Erythroblast (primary cell): ENCODE measurements around the gene BCAN.
A peak's percentile ranks its signal among the peaks of the same experiment; 100 is the strongest.

Source experiments
- DNase-seq, 2 experiments: peaks; one replicate each; lab custom pipeline; 2025; lab: John Stamatoyannopoulos, UW
- GATA1 ChIP-seq: IDR thresholded peaks from 2 replicates; pipeline ENCODE4 v1.6.1; 2011; ENCODE audit warnings: low read depth, mild to moderate bottlenecking, control low read depth, low read length, moderate library complexity
- POLR2A ChIP-seq: IDR thresholded peaks from 2 replicates; pipeline ENCODE4 v1.6.1; 2011; ENCODE audit warnings: mild to moderate bottlenecking, low read length

Gene BCAN

GRCh38 chr1:156691665-156692440 lies 49.9 kb downstream of the BCAN start:
- no peak for DNase-seq
- TF ChIP-seq GATA1 (no peak), POLR2A (no peak)

GRCh38 chr1:156692441-156692924 lies 50.6 kb downstream of the BCAN start:
- TF ChIP-seq POLR2A = no peak
- no peak for TF ChIP-seq GATA1
- DNase-seq = no peak

GRCh38 chr1:156692925-156693847 lies 51.3 kb downstream of the BCAN start:
- DNase-seq = peak; percentile 35 to 50
- TF ChIP-seq POLR2A (no peak), GATA1 (no peak)

- DNase-seq = peak; percentile 32 to 56
- TF ChIP-seq GATA1 = no peak
Observed at GRCh38 chr1:156693848-156694689, 52.2 kb downstream of the BCAN start.

GRCh38 chr1:156694690-156694962 lies 52.7 kb downstream of the BCAN start:
- DNase-seq = no peak

GRCh38 chr1:156696755-156697154 lies 54.8 kb downstream of the BCAN start:
- no peak for DNase-seq
- TF ChIP-seq POLR2A = no peak
- TF ChIP-seq GATA1 = no peak

More at GRCh38 chr1:156694690-156694962, 52.7 kb downstream of the BCAN start:
- TF ChIP-seq GATA1 (no peak), POLR2A (no peak)

- TF ChIP-seq POLR2A (no peak), GATA1 (no peak)
Observed at GRCh38 chr1:156697481-156697880, 55.6 kb downstream of the BCAN start.

GRCh38 chr1:156698995-156699394 lies 57.1 kb downstream of the BCAN start:
- no peak for TF ChIP-seq GATA1
- no peak for TF ChIP-seq POLR2A
- DNase-seq = no peak

More at GRCh38 chr1:156697481-156697880, 55.6 kb downstream of the BCAN start:
- DNase-seq = no peak

GRCh38 chr1:156700736-156701531 lies 59.0 kb downstream of the BCAN start:
- DNase-seq = no peak
- TF ChIP-seq GATA1 = no peak
- no peak for TF ChIP-seq POLR2A

GRCh38 chr1:156703336-156703735 lies 61.4 kb downstream of the BCAN start:
- DNase-seq = no peak
- TF ChIP-seq POLR2A = no peak
- no peak for TF ChIP-seq GATA1

GRCh38 chr1:156703741-156704140 lies 61.8 kb downstream of the BCAN start:
- TF ChIP-seq GATA1 (no peak), POLR2A (no peak)

GRCh38 chr1:156704166-156704711 lies 62.3 kb downstream of the BCAN start:
- no peak for DNase-seq
- TF ChIP-seq POLR2A (no peak), GATA1 (no peak)

More at GRCh38 chr1:156703741-156704140, 61.8 kb downstream of the BCAN start:
- no peak for DNase-seq

GRCh38 chr1:156704930-156705320 lies 63.0 kb downstream of the BCAN start:
- no peak for DNase-seq
- no peak for TF ChIP-seq POLR2A
- TF ChIP-seq GATA1 = no peak
